Measurements from ENCODE around the gene TPRN. TPM values are rescaled to one million over a fixed set of nuclear protein-coding genes. Genes with fewer than 3 reads are reported as not detected.
A peak's percentile ranks its signal among the peaks of the same experiment; 100 is the strongest.

Gene TPRN
- total RNA-seq, 1 experiment from 2014 or later = 37.7 TPM

DNA sequence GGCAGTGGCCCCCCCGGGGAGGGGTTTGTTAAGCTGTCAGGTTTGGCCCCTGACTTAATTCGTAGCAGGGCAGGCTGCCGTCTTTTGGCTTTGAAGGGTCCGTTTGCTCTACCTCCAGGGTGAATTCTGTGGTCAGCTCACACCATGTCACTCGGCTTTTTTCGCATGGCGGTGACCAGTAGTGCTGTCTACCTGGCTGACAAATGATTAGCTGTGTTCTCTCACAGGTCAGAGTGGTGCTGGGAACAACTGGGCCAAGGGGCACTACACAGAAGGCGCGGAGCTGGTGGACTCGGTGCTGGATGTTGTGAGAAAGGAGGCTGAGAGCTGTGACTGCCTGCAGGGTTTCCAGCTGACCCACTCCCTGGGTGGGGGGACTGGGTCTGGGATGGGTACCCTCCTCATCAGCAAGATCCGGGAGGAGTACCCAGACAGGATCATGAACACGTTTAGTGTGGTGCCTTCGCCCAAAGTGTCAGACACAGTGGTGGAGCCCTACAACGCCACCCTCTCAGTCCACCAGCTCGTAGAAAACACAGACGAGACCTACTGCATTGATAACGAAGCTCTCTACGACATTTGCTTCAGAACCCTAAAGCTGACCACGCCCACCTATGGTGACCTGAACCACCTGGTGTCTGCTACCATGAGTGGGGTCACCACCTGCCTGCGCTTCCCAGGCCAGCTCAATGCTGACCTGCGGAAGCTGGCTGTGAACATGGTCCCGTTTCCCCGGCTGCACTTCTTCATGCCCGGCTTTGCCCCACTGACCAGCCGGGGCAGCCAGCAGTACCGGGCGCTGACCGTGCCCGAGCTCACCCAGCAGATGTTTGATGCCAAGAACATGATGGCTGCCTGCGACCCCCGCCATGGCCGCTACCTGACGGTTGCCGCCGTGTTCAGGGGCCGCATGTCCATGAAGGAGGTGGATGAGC, 42.0 kb upstream of the TPRN start:
- ChIA-PET CTCF (interaction anchor here (2.7 kb wide), 1 partner anchor 12 kb away, joined by 11 read pairs; no protein-coding TSS in a partner anchor), POLR2A (interaction anchor here (0.6 to 1.1 kb wide), 3 partner anchors 12 to 120 kb away, joined by 3 to 5 read pairs (median 4); no protein-coding TSS in a partner anchor)
- DNase-seq = no peak
- peak overlapping the region; percentile 80 for H3K4me3 Mint-ChIP-seq (ENCODE audit: unreplicated experiment)
- H3K36me3 Mint-ChIP-seq (ENCODE audit: insufficient read depth, unreplicated experiment) = peaks cover 68% of the 10 kb centered on the region
- peaks cover 7% of the 10 kb centered on the region for H3K4me1 Mint-ChIP-seq (ENCODE audit: low read depth, unreplicated experiment)
- H3K27me3 Mint-ChIP-seq (ENCODE audit: insufficient read depth, unreplicated experiment) = peaks cover 3% of the 10 kb centered on the region
- BruUV-seq (replicated peaks) = no TSS peak
- Histone ChIP-seq H3K27me3 (replicated peaks; ENCODE audit: control insufficient read depth, insufficient read depth, low read length) (no peaks in the 10 kb centered on the region), H3K4me3 (ENCODE audit: low read depth, low read length) (peak overlapping the region; percentile 77), H3K4me1 (peaks cover 16% of the 10 kb centered on the region), H3K9me3 (no peaks in the 10 kb centered on the region), H3K36me3 (ENCODE audit: control insufficient read depth, insufficient read depth, low read length) (peaks cover 2% of the 10 kb centered on the region; the same call in 1 of the 2 replicates)
- TF ChIP-seq, protein P1, sequence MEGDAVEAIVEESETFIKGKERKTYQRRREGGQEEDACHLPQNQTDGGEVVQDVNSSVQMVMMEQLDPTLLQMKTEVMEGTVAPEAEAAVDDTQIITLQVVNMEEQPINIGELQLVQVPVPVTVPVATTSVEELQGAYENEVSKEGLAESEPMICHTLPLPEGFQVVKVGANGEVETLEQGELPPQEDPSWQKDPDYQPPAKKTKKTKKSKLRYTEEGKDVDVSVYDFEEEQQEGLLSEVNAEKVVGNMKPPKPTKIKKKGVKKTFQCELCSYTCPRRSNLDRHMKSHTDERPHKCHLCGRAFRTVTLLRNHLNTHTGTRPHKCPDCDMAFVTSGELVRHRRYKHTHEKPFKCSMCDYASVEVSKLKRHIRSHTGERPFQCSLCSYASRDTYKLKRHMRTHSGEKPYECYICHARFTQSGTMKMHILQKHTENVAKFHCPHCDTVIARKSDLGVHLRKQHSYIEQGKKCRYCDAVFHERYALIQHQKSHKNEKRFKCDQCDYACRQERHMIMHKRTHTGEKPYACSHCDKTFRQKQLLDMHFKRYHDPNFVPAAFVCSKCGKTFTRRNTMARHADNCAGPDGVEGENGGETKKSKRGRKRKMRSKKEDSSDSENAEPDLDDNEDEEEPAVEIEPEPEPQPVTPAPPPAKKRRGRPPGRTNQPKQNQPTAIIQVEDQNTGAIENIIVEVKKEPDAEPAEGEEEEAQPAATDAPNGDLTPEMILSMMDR (IDR thresholded peaks at IDR 0.05; ENCODE audit: insufficient read depth in 1 of 2, low read depth in 1 of 2, low read length in 1 of 2, severe bottlenecking in 1 of 2, unreplicated experiment in 1 of 2) = no peak
- no peaks in the 10 kb centered on the region for H3K9me3 Mint-ChIP-seq (ENCODE audit: unreplicated experiment)
- intact Hi-C loops (cut with micrococcal nuclease; ENCODE audit: unreplicated experiment) = loop anchor here (5.0 to 10.0 kb wide), 2 partner anchors 50 to 448 kb away; partner anchors contain the start of genes CCDC183 and TMEM141
- H3K27ac Mint-ChIP-seq (ENCODE audit: unreplicated experiment) = peak overlapping the region; percentile 95

- H3K27me3 ChIP-seq (replicated peaks; ENCODE audit: control insufficient read depth, insufficient read depth, low read length) = no peaks in the 10 kb centered on the region
- DNase-seq = peak in 1 of 2 experiments; percentile 58
- peaks cover 21% of the 10 kb centered on the region for H3K4me1 ChIP-seq
- peaks cover 68% of the 10 kb centered on the region for H3K36me3 Mint-ChIP-seq (ENCODE audit: insufficient read depth, unreplicated experiment)
- intact Hi-C loops (cut with micrococcal nuclease; ENCODE audit: unreplicated experiment) = loop anchor here (1.0 to 10.0 kb wide), 4 partner anchors 14 to 447 kb away; partner anchors contain the start of genes CCDC183, NELFB, RNF208 and TMEM141
- H3K4me1 Mint-ChIP-seq (ENCODE audit: low read depth, unreplicated experiment) = peaks cover 7% of the 10 kb centered on the region
- ChIA-PET POLR2A (interaction anchor here (0.5 to 2.4 kb wide), 13 partner anchors 13 to 236 kb away, joined by 3 to 39 read pairs (median 8); partner anchors contain the start of genes MAN1B1, NELFB, NRARP and RNF208), CTCF (interaction anchor here (0.6 to 2.7 kb wide), 6 partner anchors 12 to 294 kb away, joined by 3 to 13 read pairs (median 6); partner anchors contain the start of genes NRARP, SAPCD2 and TPRN)
- H3K27me3 Mint-ChIP-seq (ENCODE audit: insufficient read depth, unreplicated experiment) = peaks cover 3% of the 10 kb centered on the region
- no TSS peak for BruUV-seq (replicated peaks)
- H3K9me3 Mint-ChIP-seq (ENCODE audit: unreplicated experiment) = no peaks in the 10 kb centered on the region
- TF ChIP-seq, protein P1 (IDR thresholded peaks at IDR 0.05; ENCODE audit: insufficient read depth in 1 of 2, low read depth in 1 of 2, low read length in 1 of 2, severe bottlenecking in 1 of 2, unreplicated experiment in 1 of 2) = no peak
- no peaks in the 10 kb centered on the region for H3K9me3 ChIP-seq
- H3K36me3 ChIP-seq (ENCODE audit: control insufficient read depth, insufficient read depth, low read length) = peaks cover 2% of the 10 kb centered on the region; the same call in 1 of the 2 replicates
- H3K4me3 Mint-ChIP-seq (ENCODE audit: unreplicated experiment) = peak overlapping the region; percentile 80
- H3K27ac Mint-ChIP-seq (ENCODE audit: unreplicated experiment) = peak overlapping the region; percentile 95
- H3K4me3 ChIP-seq (ENCODE audit: low read depth, low read length) = peak overlapping the region; percentile 77
Measured at GRCh38 chr9:137241490-137242268, 41.1 kb upstream of the TPRN start.
